Mammary epithelial cell (primary cell): ENCODE measurements around the gene DNAH9.

ENCODE experiments used
- EZH2 ChIP-seq: IDR thresholded peaks from 2 replicates; pipeline ENCODE4 v1.6.1; 2012; ENCODE audit warnings: low read length, inconsistent platforms, borderline replicate concordance
- TF ChIP-seq, protein P1 (sequence below), 2 donors: IDR thresholded peaks in 1 of 2; conservative IDR thresholded peaks in 1 of 2; 2 replicates each; pipeline ENCODE4 v1.5.1; 2011 to 2012; ENCODE audit warnings: inconsistent platforms in 2 of 2, low read length in 2 of 2, mild to moderate bottlenecking in 2 of 2, control low read depth in 1 of 2, low read depth in 1 of 2; ENCODE audit not compliant: insufficient read depth in 1 of 2; ENCODE audit errors: extremely low read depth in 1 of 2

DNA sequence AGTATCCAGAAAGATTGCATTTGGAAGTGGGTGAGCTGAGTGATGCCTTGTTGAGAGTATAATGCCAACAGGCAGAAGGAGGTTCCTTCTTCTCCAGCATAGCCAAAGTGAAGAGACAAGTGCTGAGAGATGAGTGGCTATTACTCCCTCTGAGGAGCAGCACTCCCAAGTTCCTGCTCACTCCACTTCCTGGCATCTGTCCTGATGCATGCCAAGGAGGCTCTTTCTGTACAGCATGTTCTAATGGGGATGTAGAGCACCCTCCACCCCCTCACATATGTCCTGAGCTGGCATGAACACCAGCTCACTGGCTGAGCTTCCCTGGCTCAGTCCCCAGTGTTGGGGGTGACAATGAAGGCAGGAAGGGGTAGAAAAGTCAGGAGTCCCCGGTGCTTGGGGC is 44.2 kb upstream of the DNAH9 start:
- TF ChIP-seq, protein P1, sequence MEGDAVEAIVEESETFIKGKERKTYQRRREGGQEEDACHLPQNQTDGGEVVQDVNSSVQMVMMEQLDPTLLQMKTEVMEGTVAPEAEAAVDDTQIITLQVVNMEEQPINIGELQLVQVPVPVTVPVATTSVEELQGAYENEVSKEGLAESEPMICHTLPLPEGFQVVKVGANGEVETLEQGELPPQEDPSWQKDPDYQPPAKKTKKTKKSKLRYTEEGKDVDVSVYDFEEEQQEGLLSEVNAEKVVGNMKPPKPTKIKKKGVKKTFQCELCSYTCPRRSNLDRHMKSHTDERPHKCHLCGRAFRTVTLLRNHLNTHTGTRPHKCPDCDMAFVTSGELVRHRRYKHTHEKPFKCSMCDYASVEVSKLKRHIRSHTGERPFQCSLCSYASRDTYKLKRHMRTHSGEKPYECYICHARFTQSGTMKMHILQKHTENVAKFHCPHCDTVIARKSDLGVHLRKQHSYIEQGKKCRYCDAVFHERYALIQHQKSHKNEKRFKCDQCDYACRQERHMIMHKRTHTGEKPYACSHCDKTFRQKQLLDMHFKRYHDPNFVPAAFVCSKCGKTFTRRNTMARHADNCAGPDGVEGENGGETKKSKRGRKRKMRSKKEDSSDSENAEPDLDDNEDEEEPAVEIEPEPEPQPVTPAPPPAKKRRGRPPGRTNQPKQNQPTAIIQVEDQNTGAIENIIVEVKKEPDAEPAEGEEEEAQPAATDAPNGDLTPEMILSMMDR (conservative IDR thresholded peaks at IDR 0.05 in 1 of 2, IDR thresholded peaks at IDR 0.05 in 1 of 2; ENCODE audit: extremely low read depth in 1 of 2, insufficient read depth in 1 of 2, low read depth in 1 of 2, low read length in 2 of 2) = no peak
- TF ChIP-seq EZH2 = no peak
